HG02798 (cell line): Measurements from ENCODE around the gene GFY.

Experiments used
- ATAC-seq: cut with Tn5 transposase; IDR thresholded peaks from one replicate; pipeline ENCODE4 v1.9.1; 2021; ENCODE audit warnings: mild to moderate bottlenecking; ENCODE audit not compliant: unreplicated experiment, poor library complexity

Gene GFY

GRCh38 chr19:49407079-49407478 lies 18.1 kb upstream of the GFY start:
- no peak for ATAC-seq

GRCh38 chr19:49407482-49408015 lies 17.6 kb upstream of the GFY start:
- ATAC-seq, result no peak

- ATAC-seq, result no peak
These were observed 16.3 kb upstream of the GFY start for GRCh38 chr19:49408816-49409440.

- ATAC-seq, result no peak
These were observed 15.7 kb upstream of the GFY start for GRCh38 chr19:49409441-49410029.

GRCh38 chr19:49411681-49412326 lies 13.4 kb upstream of the GFY start:
- ATAC-seq, result no peak

- no peak for ATAC-seq
These were observed 11.8 kb upstream of the GFY start for GRCh38 chr19:49413348-49413747.

- ATAC-seq, result no peak
These were observed 10.9 kb upstream of the GFY start for GRCh38 chr19:49414256-49414655.

- no peak for ATAC-seq
These were observed 9.9 kb upstream of the GFY start for GRCh38 chr19:49415102-49415809.

GRCh38 chr19:49415810-49416200 lies 9.4 kb upstream of the GFY start:
- ATAC-seq, result no peak

GRCh38 chr19:49417088-49417487 lies 8.1 kb upstream of the GFY start:
- ATAC-seq, result no peak

- no peak for ATAC-seq
These were observed 6.7 kb upstream of the GFY start for GRCh38 chr19:49418511-49418910.

GRCh38 chr19:49419173-49419572 lies 6.0 kb upstream of the GFY start:
- ATAC-seq, result no peak

- ATAC-seq, result no peak
These were observed 5.0 kb upstream of the GFY start for GRCh38 chr19:49420227-49420626.

GRCh38 chr19:49421039-49421877 lies 3.9 kb upstream of the GFY start:
- ATAC-seq, result no peak

- no peak for ATAC-seq
These were observed 3.3 kb upstream of the GFY start for GRCh38 chr19:49421878-49422202.

- ATAC-seq, result no peak
These were observed 2.6 kb upstream of the GFY start for GRCh38 chr19:49422407-49423070.

- ATAC-seq, result no peak
These were observed 1.9 kb upstream of the GFY start, which contains the start of gene PTH2 for GRCh38 chr19:49423071-49423984. TSS of gene PTH2 (minus strand) at chr19:49423441. CDS start at chr19:49423339, 102 bp downstream.

GRCh38 chr19:49423985-49424303 lies 1.2 kb upstream of the GFY start:
- no peak for ATAC-seq
